ENCODE measurements around the gene HAVCR2.

HAVCR2 gene

DNA sequence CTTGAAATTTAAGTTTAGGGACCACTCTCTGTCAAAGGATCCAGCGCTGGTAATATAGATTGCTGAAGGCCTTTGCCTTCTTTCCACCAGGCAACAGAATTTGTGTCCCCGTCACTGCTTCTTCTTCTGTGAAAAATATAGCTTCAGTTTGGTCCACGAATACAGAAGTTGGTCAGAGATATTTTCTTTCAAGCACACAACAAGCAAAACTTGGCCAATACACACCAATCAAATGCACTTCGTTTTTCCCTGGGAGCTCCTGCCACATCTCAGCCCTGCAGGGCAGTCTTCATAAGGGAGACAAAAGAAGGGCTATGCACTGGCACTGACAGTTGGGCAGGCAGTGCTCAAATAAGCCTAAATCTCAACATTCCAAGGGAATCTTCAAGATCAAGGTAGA is 22.9 kb downstream of the HAVCR2 start:
- H2AFZ ChIP-seq (ENCODE audit: low read length) = no peak overlapping the region
- H3K4me3 ChIP-seq (ENCODE audit: low read length) = no peak overlapping the region
- H3K9me3 ChIP-seq (replicated peaks; ENCODE audit: insufficient read depth, low read length) = no peaks in the 10 kb centered on the region
- DNase-seq = no peak
- TF ChIP-seq, protein P1, sequence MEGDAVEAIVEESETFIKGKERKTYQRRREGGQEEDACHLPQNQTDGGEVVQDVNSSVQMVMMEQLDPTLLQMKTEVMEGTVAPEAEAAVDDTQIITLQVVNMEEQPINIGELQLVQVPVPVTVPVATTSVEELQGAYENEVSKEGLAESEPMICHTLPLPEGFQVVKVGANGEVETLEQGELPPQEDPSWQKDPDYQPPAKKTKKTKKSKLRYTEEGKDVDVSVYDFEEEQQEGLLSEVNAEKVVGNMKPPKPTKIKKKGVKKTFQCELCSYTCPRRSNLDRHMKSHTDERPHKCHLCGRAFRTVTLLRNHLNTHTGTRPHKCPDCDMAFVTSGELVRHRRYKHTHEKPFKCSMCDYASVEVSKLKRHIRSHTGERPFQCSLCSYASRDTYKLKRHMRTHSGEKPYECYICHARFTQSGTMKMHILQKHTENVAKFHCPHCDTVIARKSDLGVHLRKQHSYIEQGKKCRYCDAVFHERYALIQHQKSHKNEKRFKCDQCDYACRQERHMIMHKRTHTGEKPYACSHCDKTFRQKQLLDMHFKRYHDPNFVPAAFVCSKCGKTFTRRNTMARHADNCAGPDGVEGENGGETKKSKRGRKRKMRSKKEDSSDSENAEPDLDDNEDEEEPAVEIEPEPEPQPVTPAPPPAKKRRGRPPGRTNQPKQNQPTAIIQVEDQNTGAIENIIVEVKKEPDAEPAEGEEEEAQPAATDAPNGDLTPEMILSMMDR (IDR thresholded peaks at IDR 0.05; ENCODE audit: low read length) = no peak
- TF ChIP-seq EZH2phosphoT487 (IDR thresholded peaks at IDR 0.05; ENCODE audit: low read length) (no peak), EZH2 (optimal IDR thresholded peaks at IDR 0.05; ENCODE audit: low read depth, low read length) (no peak)
- no peaks in the 10 kb centered on the region for H4K20me1 ChIP-seq (ENCODE audit: insufficient read depth, low read length)
- no peak overlapping the region for H3K27ac ChIP-seq (ENCODE audit: low read length)
- H3F3A ChIP-seq (ENCODE audit: insufficient read depth, low read length) = no peaks in the 10 kb centered on the region
- no peaks in the 10 kb centered on the region for H3K79me2 ChIP-seq (ENCODE audit: low read length)
- H3K36me3 ChIP-seq (replicated peaks; ENCODE audit: insufficient read depth, low read length) = no peaks in the 10 kb centered on the region
- no peaks in the 10 kb centered on the region for H3K9me2 ChIP-seq (replicated peaks; ENCODE audit: insufficient read depth, low read length)
- no peak overlapping the region for H3K9ac ChIP-seq (ENCODE audit: low read length)
- no peaks in the 10 kb centered on the region for H3K4me1 ChIP-seq (ENCODE audit: low read length)
- no peaks in the 10 kb centered on the region for H3K27me3 ChIP-seq (replicated peaks; ENCODE audit: insufficient read depth, low read length)
- no peak overlapping the region for H3K4me2 ChIP-seq (ENCODE audit: low read depth, low read length)

- Histone ChIP-seq H3K9me2 (replicated peaks; ENCODE audit: insufficient read depth, low read length) (no peaks in the 10 kb centered on the region), H3K4me3 (ENCODE audit: low read length) (no peak overlapping the region), H3K9ac (ENCODE audit: low read length) (no peak overlapping the region), H3K4me1 (ENCODE audit: low read length) (peaks cover 17% of the 10 kb centered on the region), H3K27ac (ENCODE audit: low read length) (no peak overlapping the region), H3K79me2 (ENCODE audit: low read length) (no peaks in the 10 kb centered on the region), H3K36me3 (replicated peaks; ENCODE audit: insufficient read depth, low read length) (no peaks in the 10 kb centered on the region), H3K27me3 (replicated peaks; ENCODE audit: insufficient read depth, low read length) (no peaks in the 10 kb centered on the region), H3K4me2 (ENCODE audit: low read depth, low read length) (no peak overlapping the region), H3K9me3 (replicated peaks; ENCODE audit: insufficient read depth, low read length) (no peaks in the 10 kb centered on the region), H2AFZ (ENCODE audit: low read length) (no peak overlapping the region), H4K20me1 (ENCODE audit: insufficient read depth, low read length) (no peaks in the 10 kb centered on the region), H3F3A (ENCODE audit: insufficient read depth, low read length) (peaks cover 22% of the 10 kb centered on the region)
- DNase-seq = no peak
- TF ChIP-seq EZH2phosphoT487 (IDR thresholded peaks at IDR 0.05; ENCODE audit: low read length) (no peak), EZH2 (optimal IDR thresholded peaks at IDR 0.05; ENCODE audit: low read depth, low read length) (no peak)
- TF ChIP-seq, protein P1 (IDR thresholded peaks at IDR 0.05; ENCODE audit: low read length) = no peak
Measured at GRCh38 chr5:157080286-157080685, 28.6 kb downstream of the HAVCR2 start.

GRCh38 chr5:157076558-157076957 is 32.3 kb downstream of the HAVCR2 start:
- Histone ChIP-seq H3K27ac (ENCODE audit: low read length) (peak overlapping the region; percentile 64; the same call in 1 of the 2 replicates), H3K4me3 (ENCODE audit: low read length) (no peak overlapping the region), H2AFZ (ENCODE audit: low read length) (no peak overlapping the region), H3K4me2 (ENCODE audit: low read depth, low read length) (0 out of 2 replicates have a peak overlapping the region, but pooled peaks have one; percentile 9), H3K36me3 (replicated peaks; ENCODE audit: insufficient read depth, low read length) (no peaks in the 10 kb centered on the region), H3K27me3 (replicated peaks; ENCODE audit: insufficient read depth, low read length) (no peaks in the 10 kb centered on the region), H3F3A (ENCODE audit: insufficient read depth, low read length) (peaks cover 35% of the 10 kb centered on the region), H3K79me2 (ENCODE audit: low read length) (no peaks in the 10 kb centered on the region), H3K9me2 (replicated peaks; ENCODE audit: insufficient read depth, low read length) (no peaks in the 10 kb centered on the region), H3K4me1 (ENCODE audit: low read length) (peaks cover 23% of the 10 kb centered on the region), H4K20me1 (ENCODE audit: insufficient read depth, low read length) (no peaks in the 10 kb centered on the region), H3K9ac (ENCODE audit: low read length) (no peak overlapping the region), H3K9me3 (replicated peaks; ENCODE audit: insufficient read depth, low read length) (no peaks in the 10 kb centered on the region)
- TF ChIP-seq, protein P1 (IDR thresholded peaks at IDR 0.05; ENCODE audit: low read length) = no peak
- TF ChIP-seq EZH2 (optimal IDR thresholded peaks at IDR 0.05; ENCODE audit: low read depth, low read length) (no peak), EZH2phosphoT487 (IDR thresholded peaks at IDR 0.05; ENCODE audit: low read length) (no peak)
- peak; percentile 78 for DNase-seq

All from MM.1S (cell line).